Measurements from ENCODE around the gene ARL9. TPM values are rescaled to one million over a fixed set of nuclear protein-coding genes. Genes with fewer than 3 reads are reported as not detected.
A peak's percentile ranks its signal among the peaks of the same experiment; 100 is the strongest.

ARL9 gene
- total and polyA plus RNA-seq, 11 donors: 0.03 to 0.21 TPM; not detected in 9

DNA sequence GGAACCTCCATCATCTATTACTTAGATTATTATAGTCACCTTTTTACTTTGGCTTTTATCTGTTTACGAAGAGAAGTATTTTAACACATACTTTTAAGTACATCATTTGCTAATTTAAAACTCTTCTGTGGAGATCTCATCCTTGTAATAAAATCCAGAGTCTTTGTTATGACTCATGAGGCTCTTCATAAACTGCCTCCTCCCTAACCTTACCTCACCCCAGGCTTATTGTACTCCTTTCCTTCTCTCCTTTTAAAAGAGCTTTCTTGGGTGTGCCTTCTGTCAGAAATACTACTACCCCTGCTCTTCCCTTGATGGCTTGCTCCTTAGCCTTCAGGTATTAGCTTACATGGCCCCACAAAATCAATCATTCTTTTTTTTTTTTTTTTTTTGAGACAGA, 6.6 kb downstream of the ARL9 start:
- H3K9me3 ChIP-seq: no peaks in the 10 kb centered on the region
- no peak overlapping the region for H3K4me3 ChIP-seq
- intact Hi-C loops (cut with DNase I): no loop called here
- ATAC-seq (no peak), DNase-seq (no peak)
- 91 to 100% (median 95%) methylated on average over 1 of the region's 1 CpG for WGBS, 4 donors
- H3K27ac ChIP-seq: no peak overlapping the region
- H3K4me1 ChIP-seq: no peaks in the 10 kb centered on the region
- TF ChIP-seq CTCF (IDR thresholded peaks at IDR 0.05) (no peak), POLR2A (IDR thresholded peaks at IDR 0.05) (no peak)
- no peaks in the 10 kb centered on the region for H3K36me3 ChIP-seq
- H3K27me3 ChIP-seq: peaks cover 0 to 2% (median 0%) of the 10 kb centered on the region in 9 donors

DNA sequence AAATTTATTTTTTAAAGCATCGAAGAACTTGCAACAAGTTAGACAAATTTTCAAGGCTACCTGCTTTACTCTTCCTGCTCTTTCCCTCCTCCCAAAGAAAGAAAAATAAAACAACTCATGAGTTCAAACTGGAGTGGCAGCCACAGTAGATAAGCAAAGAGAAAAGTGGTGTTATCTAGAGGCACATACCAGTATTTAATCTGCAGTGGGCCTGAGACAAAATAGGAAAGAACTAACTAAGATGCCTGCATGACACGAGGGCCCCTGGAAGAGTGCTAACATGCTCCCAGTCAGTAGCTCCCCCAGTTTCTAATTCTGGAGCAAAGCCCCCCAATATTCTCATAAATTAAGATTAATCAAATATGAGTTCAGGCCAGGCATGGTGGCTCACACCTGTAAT, 7.9 kb downstream of the ARL9 start:
- H3K4me1 ChIP-seq: no peaks in the 10 kb centered on the region
- WGBS, 4 donors: 37 to 53% (median 46%) methylated on average over 2 of the region's 2 CpGs
- no peaks in the 10 kb centered on the region for H3K36me3 ChIP-seq
- intact Hi-C loops (cut with DNase I): no loop called here
- no peak for ATAC-seq
- H3K27me3 ChIP-seq: no peaks in the 10 kb centered on the region
- H3K27ac ChIP-seq: no peak overlapping the region
- no peak for DNase-seq
- no peak for TF ChIP-seq CTCF (IDR thresholded peaks at IDR 0.05)
- no peak for TF ChIP-seq POLR2A (IDR thresholded peaks at IDR 0.05)
- H3K9me3 ChIP-seq: no peaks in the 10 kb centered on the region
- H3K4me3 ChIP-seq: no peak overlapping the region

DNA sequence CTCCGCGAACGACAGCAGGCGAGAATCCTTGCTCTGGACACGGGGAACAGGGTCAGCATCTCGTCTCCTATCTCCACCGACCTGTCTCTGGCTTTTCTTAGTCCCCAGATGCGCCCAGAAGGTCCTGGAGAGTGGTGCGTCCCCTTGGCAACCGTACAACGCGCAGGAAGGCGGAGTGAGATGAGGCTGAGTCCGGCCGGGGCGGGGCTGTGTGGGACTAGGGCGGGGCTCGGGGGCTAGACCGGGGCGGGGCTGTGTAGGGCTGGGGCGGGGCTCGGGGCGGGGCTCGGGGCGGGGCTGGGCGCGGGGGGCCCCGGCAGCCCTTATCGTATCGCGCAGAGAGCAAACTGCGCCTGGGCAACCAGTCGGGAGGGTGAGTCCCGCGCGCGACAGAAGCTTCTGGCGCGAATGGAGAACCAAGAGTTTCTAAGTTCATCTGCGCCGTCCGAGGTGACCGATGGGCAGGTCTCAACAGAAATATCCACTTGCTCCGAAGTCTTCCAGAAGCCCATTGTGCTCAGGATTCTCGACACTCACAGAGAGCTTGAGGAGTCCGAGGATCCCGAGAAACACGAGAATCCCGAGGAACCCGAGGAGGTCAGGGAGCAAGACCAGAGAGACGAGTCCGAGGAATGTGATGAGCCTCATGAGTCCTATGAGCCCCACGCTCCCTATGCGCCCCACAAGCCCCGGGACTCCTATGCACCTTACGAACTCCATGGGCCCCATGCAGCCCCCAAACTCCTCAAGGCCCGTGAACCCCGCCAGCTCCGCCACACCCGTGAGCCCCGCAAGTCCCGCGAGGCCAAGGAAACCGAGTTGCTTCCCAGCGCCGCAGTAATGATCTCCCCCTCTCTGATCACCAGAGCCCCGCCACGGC, 24.9 kb downstream of the ARL9 start:
- Histone ChIP-seq H3K4me1 (peaks cover 0 to 14% (median 8%) of the 10 kb centered on the region in 12 donors), H3K36me3 (no peaks in the 10 kb centered on the region), H3K9me3 (no peaks in the 10 kb centered on the region), H3K27ac (peak overlapping the region in 1 of 12 donors; percentile 67), H3K4me3 (peak overlapping the region; percentile 28 to 70 (median 59)), H3K27me3 (peaks cover 0 to 15% (median 0%) of the 10 kb centered on the region in 9 donors)
- intact Hi-C loops (cut with DNase I): no loop called here
- 4 to 7% (median 5%) methylated on average over 39 to 68 of the region's 68 CpGs for WGBS, 4 donors
- no peak for TF ChIP-seq POLR2A (IDR thresholded peaks at IDR 0.05)
- TF ChIP-seq CTCF (IDR thresholded peaks at IDR 0.05): no peak
- peak; percentile 91 to 99 (median 98) for ATAC-seq
- peak; percentile 82 to 92 (median 91) for DNase-seq

- Histone ChIP-seq H3K36me3 (no peaks in the 10 kb centered on the region), H3K27ac (peak overlapping the region in 1 of 12 donors; percentile 67), H3K4me3 (peak overlapping the region in 11 of 12 donors; percentile 28 to 70 (median 60)), H3K9me3 (no peaks in the 10 kb centered on the region), H3K4me1 (peaks cover 0 to 14% (median 8%) of the 10 kb centered on the region in 12 donors), H3K27me3 (peaks cover 0 to 15% (median 0%) of the 10 kb centered on the region in 9 donors)
- ATAC-seq: no peak
- intact Hi-C loops (cut with DNase I): no loop called here
- TF ChIP-seq POLR2A (IDR thresholded peaks at IDR 0.05): no peak
- no peak for TF ChIP-seq CTCF (IDR thresholded peaks at IDR 0.05)
- DNase-seq: no peak
- WGBS, 4 donors: 24 to 39% (median 30%) methylated on average over 11 of the region's 11 CpGs
Measured at GRCh38 chr4:56531149-56531770, 25.7 kb downstream of the ARL9 start.

Data from heart left ventricle (tissue), 16 donors.